ENCODE measurements around the gene FNDC8. TPM values are rescaled to one million over a fixed set of nuclear protein-coding genes. Genes with fewer than 3 reads are reported as not detected.
"Not testable (repeated sequence)": the region's sequence is repeated elsewhere in the genome, so short reads cannot be mapped to it uniquely, and the experiment has no call there.

Gene FNDC8
- total RNA-seq, 1 donor from 2014 or later = not detected

DNA sequence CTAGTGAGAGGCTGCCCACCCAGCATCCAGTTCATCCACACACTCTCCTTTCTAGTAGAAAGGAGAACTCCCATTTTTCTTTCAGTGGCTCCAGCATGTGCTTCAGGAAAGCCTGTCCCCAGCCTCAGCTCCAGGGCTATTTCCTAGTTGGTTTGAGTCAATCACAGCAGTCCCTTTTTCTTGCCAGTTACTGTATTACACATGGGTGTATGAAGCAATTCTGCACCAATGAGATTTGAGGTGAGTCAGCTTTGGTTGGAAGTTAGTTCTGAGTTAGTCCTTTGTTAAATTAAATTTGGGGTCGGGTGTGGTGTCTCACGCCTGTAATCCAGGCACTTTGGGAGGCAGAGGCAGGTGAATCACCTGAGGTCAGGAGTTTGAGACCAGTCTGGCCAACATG lies 26.5 kb upstream of the FNDC8 start:
- DNase-seq (ENCODE audit: low read depth, low spot score) = no peak

DNA sequence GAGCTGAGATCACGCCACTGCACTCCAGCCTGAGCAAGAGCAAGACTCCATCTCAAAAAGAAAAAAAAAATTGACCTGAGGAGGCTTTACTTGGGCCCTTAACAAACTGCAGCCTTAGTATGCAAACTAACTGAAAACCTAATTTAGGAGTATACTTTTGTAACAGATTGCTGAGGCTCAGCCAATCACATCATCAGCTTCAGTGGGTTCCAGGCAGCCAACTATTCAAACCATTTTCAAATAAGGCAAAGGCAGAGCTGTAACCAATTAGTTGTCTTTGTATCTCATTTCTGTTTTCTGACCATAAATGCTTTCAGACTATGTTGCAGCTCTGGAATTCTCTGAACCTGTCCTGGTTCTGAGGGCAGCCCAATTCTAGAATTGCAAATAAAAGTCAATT lies 25.7 kb upstream of the FNDC8 start:
- no peak for DNase-seq (ENCODE audit: low read depth, low spot score)

DNA sequence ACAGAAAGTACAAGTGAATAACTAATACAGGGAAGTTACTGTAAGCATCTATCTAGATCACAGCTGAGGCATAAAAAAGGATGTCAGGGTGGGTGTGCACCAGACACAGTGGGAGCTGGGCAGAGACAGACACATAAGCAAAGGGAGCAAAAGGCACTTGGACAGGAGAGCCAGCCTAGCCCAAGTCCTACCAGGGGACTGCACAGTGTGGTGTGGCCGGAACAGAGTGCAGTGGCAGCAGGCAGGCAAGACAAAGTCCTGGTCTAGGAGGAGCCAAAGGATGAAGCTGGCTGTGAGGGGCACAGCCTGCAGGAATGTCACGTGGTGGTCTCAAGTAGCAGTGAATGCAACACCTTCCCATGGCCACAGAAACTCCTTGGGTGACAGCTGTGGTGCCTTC lies 23.6 kb upstream of the FNDC8 start:
- no peak for DNase-seq (ENCODE audit: low read depth, low spot score)

DNA sequence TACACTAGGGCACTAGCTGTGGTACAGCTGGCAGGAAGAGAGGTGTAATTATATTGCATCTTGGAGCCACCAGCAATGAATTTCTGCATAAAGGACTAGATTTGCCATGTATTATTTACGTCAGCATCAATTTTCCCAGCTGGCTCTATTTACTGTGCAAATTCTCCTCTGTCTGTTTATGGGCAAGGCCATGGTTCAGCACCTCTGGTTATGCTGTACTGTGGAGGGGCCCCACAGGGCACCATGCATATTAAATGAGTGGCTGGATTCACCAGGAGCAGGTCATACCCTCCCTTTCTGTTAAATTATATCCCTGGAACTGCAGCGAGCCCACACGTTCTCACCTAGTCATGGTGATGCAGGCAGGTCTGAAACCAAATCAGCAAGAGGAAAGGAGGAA lies 21.5 kb upstream of the FNDC8 start:
- no peak for DNase-seq (ENCODE audit: low read depth, low spot score)

DNA sequence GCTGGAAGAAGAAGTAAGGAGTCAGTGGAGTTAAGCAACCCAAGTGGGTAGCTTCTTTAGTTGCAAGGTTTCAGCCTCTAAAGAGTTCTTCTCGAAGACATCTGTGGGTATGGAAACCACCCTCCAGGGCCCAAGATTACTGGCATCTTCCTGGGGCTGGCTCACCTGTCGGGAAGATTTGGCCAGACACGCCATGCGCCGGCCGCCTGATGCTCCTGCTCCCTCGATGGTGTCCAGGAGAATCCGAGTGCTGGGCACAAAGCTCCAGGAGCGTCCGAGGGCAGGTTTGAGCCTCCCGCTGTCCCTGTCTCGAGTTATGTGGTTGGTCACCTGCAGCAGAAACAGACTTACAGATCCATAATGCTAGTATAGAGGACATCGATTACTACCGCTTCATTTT lies 20.4 kb upstream of the FNDC8 start:
- no peak for DNase-seq (ENCODE audit: low read depth, low spot score)

DNA sequence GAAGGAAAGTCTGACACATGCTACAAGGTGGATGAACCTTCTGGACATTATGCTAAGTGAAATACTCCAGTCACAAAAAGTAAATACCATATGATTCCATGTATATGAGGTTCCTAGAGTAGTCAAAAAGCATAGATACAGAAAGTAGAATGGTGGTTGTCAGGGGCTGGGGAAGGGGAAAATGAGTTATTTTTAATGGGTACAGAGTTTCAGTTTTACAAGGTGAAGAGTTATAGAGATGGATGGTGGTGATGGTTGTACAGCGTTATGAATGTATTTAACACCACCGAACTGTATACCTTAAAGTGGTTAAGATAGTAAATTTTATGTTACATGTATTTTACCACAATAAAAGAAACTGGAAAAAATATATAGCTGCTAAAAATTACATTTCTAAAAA lies 19.7 kb upstream of the FNDC8 start:
- no peak for DNase-seq (ENCODE audit: low read depth, low spot score)

DNA sequence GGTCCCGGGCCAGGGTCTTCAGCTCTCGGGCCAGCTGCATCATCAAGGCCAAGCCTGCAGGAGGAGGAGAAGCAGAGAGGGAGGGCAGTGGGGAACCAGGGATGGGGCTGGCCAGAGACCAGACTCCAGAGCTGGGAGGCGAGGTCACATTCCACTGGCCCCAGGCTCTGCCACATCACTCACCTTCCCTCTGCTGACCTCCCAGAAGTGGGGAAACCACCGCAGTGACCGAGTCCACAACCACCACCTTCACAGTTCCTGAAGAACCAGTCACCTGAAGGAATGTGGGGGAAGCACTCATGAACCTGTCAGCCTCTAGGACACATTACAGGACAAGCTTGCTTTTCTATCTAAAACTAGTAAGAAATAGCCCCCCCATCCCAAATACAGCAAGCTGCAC lies 18.1 kb upstream of the FNDC8 start:
- DNase-seq (ENCODE audit: low read depth, low spot score) = no peak

DNA sequence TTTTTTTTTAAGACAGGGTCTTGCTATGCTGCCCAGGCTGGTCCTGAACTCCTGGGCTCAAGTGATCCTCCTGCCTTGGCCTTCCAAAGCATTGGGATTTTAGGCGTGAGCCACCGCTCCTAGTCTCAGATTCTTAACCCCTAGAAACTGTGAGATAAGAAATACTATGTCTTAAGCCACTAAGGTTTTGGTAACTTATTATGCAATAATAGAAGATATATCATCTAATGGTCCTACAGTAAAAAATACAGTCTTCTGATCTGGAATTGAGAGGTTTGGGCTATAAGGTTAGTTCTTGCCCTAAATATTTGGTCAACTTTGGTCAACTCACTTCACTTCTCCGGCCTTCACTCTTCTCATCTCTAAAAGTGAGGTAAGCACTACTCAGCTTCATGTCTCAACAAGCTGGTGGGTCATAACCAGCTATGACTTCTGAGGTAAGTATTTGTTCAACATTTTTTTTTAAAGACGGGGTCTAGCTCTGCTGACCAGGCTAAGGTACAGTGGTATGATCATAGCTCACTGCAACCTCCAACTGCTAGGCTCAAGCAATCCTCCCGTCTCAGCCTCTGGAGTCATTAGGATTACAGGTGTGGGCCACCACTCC lies 16.5 kb upstream of the FNDC8 start:
- no peak for DNase-seq (ENCODE audit: low read depth, low spot score)

DNA sequence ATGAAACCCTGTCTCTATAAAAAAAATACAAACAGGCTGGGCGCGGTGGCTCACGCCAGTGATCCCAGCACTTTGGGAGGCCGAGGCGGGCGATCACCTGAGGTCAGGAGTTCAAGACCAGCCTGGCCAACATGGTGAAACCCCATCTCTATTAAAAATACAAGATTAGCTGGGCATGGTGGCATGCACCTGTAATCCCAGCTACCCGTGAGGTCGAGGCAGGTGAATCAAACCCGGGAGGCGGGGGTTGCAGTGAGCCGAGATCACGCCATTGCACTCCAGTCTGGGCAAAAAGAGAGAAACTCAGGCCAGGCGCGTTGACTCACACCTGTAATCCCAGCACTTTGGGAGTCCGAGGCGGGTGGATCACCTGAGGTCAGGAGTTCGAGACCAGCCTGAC lies 10.6 kb upstream of the FNDC8 start:
- DNase-seq (ENCODE audit: low read depth, low spot score) = not testable (repeated sequence)

DNA sequence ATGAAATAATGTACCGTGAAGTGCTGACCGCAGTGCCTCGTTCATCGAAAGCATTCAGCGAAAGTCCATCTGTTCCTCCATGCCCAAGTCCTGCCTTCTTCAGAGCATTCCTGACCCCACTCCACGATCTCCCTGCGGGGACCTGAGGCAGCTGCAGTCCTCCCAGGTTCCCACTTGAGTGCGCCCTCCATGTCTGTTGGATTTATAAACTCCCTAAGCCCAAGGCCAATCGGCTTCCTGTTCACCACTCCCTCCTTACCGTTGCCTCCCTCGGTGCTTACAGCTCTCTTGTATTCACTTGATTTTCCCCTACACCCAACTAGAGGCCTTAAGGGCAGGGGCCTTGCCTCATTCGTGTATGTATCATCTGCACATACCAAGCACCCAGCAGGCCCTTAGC lies 4.6 kb upstream of the FNDC8 start:
- no peak for DNase-seq (ENCODE audit: low read depth, low spot score)

DNA sequence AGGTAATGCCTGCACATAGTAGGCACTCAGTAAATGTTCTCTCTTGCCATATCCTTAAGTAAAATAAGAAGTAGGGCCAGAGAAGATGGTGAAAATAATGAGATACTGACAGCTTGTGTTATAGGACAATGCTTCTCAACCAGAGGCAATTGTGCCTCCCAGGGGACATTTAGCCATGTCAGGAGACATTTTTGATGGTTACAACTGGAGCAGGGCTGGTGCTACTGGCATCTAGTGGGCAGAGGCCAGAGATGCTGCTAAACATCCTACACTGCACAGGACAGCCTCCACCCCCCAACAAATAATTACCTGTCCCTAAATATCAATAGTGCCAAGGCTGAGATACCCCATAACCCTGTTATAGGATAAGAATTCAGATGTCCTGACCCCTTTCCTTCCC lies 3.4 kb upstream of the FNDC8 start:
- no peak for DNase-seq (ENCODE audit: low read depth, low spot score)

DNA sequence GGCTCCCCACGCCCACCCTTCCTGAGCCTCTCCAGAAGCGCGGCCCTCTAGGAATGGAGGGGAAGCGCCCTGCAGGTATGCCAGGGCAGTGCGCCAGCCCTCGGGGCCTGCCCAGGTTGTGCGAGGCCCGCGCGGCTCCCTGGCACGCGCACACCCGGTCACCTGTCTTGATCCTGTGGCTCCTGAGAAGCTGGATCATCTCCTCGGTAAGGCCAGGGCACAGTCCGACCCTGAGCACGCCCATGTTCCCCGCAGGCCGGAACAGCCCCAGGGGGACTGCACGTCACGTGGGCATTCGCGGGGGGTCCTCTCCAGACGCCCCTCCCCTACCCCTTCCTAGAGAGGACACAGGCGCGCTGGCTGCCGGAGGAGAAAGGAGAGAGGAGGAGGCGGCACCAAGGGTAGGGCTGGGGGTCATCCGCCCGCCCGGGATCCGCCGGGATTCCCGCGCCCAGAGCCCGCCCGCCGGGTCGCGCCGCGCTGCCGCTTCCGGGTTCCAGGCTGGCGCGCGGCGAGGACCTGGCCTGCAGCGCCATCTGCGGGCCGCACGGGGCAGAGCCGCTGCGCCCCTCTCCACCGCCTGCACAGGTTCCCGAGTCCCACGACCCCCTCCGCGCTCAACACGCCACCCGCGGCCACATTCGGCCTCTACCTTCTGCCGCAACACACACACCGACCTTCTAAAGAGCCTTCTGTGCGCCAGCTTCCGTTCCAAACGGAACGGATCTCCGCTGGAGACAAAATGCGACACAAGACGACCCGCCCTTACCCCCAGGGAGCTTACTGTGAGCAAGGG lies 1.8 kb upstream of the FNDC8 start, which contains the start of gene RAD51D:
Gene RAD51D (minus strand): TSS at position 491 of the 796 bp plus-strand sequence. CDS start 247 bp downstream, at position 244.
- DNase-seq (ENCODE audit: low read depth, low spot score) = peak; percentile 19

DNA sequence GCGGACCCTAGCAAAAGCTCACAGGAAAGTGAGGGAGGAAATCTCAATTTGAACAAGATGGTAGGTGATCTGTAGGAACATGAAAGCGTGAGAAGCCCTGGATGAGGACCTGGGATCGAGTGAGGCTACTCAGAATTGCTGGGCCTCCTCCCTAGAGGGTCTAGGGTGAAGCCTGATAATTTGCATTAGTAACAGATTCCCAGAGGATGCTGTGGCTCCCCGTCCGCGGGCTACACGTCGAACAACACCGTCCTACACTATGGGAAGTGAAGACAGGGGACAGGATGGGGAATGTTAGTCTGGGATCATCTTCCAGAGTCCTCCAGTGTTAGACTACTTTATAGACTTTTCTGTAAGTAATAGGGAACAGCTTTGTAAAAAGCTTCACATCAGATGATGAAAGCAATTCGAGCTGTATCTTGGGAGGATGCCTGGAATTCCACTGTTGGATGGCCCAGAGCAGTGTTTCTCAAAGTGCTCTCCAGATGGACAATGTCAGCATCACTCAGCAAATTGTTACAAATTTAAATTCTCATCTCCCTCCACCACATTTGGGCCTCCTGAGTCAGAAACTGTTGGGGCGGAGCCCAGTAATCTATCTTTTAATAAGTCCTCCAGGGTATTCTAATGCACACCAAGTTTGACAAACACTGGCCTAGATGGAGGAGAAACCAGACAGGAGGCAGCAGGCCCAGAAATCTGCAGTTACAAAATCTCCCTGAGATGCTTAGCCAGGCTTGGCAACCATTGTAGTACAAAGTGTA lies 6.5 kb downstream of the FNDC8 start:
- no peak for DNase-seq (ENCODE audit: low read depth, low spot score)

DNA sequence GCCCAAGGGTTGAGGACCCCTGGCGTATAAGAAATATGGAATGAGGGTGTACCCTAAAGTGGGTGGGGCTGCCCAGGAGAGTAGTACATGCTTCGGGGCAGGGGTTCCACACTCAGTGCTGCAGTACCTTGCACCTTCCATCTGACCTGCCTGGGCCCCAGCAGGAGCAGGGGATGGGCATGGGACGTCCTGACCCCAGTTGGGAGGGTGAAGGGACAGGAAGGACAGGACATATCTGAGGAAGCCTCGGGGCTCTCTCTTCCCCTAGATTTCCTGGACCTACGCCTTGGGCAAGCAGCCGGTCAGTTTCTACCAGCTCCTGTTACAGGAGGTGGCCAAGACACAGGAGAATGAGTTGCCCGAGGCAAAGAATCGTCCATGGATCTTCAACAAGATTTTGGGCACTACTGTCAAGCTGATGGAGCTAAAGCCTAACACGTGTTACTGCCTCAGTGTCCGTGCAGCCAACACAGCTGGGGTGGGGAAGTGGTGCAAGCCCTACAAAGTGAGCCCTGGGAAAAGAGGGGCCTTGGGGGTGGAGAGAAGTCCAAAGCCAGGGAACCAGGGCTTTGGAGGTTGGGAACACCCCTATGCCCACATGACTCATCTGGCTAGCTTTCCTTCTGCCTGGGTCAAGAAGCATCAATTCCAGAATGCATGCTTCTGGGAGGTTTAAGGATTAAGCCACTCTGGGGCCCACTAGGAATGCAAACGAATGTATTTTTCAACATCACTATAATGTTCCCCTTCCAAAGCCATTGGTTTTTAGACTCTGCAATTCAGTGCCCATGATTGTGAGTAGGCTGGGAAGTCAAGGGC lies 7.9 kb downstream of the FNDC8 start:
- no peak for DNase-seq (ENCODE audit: low read depth, low spot score)

DNA sequence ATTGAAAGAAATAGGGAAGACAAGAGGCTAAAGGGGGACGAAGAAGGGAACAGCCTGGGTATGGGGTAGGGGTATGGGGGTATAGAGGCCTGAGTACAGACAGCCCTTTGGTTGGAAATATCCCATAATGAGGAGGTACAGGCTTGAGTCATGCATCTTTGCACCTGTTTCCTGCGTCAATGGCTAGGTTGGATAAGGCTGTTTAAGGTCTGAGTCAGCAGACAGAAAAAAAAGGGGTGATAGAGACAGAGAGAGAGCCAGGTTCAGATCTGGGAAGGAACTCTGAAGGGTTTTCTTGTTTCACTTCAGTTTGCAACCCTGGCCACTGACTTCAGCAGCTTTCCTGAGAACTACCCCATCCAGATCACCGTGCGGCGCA lies 8.5 kb downstream of the FNDC8 start:
- no peak for DNase-seq (ENCODE audit: low read depth, low spot score)

DNA sequence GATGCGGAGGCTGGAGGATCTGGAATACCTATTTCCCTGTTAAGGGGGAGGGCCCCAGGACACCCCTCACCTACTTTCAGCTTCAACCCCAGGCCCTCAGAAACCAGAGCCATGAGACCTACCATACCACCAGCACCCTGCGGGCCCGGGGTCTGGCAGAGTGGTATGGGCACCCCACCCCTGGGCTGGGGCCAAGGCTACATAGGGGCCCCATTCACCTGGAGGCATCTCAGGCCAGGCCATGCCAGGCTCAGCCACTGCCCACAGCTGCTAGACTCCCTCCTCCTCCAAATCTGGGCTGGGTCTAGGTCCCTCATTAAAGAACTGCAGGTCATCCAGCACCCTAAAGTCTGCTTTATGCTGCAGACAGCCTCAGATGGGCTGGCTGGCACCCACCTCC lies 9.0 kb downstream of the FNDC8 start:
- DNase-seq (ENCODE audit: low read depth, low spot score) = no peak

DNA sequence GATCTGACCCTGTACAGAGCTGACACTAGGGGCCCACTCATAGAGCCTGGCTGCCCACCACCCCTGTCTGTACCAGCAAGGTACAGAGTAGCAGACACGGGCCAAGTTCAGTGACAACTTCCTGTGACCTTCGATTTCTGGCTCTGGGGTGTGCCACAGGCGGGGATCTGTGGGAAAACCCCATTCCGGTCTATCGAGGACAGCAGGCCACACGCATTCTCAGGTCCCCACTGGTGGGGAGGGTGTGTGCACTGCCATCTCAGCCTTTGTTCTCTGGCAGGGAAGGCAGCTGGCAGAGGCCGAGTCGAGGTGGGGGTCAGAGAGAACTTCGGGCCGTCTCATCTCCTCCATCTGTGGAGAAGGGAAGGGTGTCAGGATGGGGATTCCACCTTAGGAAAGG lies 10.7 kb downstream of the FNDC8 start:
- DNase-seq (ENCODE audit: low read depth, low spot score) = no peak

DNA sequence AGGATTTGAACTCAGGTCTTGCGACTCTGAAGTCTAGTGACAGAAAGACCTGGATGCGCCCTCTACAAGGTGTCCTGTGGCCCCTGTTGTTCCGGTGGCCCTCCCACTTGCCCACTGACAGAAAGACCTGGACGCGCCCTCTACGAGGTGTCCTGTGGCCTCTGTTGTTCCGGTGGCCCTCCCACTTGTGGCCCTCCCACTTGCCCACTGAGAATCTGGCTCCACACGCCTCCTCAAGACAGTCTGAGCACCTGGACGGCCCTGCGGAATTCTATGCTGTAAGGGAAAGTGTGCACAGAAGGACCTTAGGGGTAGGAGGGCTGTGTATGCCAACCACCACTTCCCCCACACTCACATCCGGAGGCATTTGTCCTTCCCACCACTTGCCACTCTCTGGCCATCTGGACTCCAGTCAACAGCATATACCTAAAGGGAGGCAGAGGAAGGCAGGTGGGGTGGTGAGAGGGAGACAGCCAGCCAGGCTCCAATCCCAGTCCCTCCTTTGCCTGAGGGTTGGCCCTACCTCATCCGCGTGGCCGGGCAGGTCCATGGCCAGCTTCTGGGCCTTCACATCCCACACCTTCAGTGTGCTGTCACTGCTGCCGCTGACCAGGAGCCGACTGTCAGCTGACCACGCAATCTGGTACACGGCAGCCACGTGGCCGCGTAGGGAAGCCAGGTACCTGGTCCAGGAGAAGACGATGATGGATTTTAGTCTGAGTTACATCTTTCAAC lies 11.6 kb downstream of the FNDC8 start:
- no peak for DNase-seq (ENCODE audit: low read depth, low spot score)

DNA sequence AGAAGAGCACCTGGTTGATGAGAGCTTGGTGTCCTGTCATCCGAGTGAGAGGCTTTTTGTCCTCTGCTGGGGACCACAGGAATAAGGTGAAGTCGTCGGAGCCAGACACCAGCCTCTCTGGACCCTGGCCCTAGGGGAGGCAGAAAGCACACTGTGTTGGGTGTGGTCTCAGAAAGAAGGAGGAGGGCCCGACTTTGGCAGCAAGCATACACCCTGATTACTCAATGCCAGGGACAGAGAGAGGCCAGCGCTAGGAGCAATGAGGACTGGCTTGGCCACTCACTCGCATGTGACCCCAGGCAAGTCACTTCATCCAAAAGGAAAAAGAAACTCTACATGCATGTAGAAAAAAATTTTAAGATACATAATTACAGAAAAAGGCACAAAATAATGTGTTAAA lies 13.9 kb downstream of the FNDC8 start:
- DNase-seq (ENCODE audit: low read depth, low spot score) = no peak

DNA sequence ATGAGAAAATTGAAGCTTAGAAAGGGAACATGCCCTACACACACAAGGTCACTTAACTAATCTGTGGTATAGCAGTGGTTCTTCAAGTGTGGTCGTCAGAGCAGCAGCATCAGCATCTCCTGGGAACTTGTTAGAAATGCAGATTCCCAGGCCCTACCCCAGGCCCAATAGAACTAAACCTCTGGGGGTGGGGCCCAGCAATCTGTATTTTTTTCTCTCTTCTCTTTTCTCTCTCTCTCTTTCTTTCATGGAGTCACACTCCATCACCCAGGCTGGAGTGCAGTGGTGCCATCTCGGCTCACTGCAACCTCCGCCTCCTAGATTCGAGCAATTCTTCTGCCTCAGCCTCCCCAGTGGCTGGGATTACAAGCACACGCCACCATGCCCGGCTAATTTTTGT lies 16.8 kb downstream of the FNDC8 start:
- no peak for DNase-seq (ENCODE audit: low read depth, low spot score)

Data from pulmonary artery endothelial cell (primary cell).